Mesothelial cell of epicardium (in vitro differentiated cells): ENCODE measurements around the gene ALDH3B1. TPM values are rescaled to one million over a fixed set of nuclear protein-coding genes. Genes with fewer than 3 reads are reported as not detected.

Experiments
- DNase-seq, 2 experiments: peaks; one replicate each; pipeline ENCODE4 v3.0.0; 2021; ENCODE audit warnings: low spot score in 2 of 2; ENCODE audit not compliant: unreplicated experiment in 2 of 2
- H3K27ac Mint-ChIP-seq: 2 replicates; pipeline ENCODE4 v1.8.0; 2021; ENCODE audit warnings: mixed read lengths
- H3K27me3 Mint-ChIP-seq: 2 replicates; pipeline ENCODE4 v1.8.0; 2021; ENCODE audit warnings: low read depth, mixed read lengths
- H3K36me3 Mint-ChIP-seq: 2 replicates; pipeline ENCODE4 v1.8.0; 2021; ENCODE audit warnings: mixed read lengths
- H3K4me1 Mint-ChIP-seq: 2 replicates; pipeline ENCODE4 v1.8.0; 2021; ENCODE audit warnings: mixed read lengths
- H3K4me3 Mint-ChIP-seq: 2 replicates; pipeline ENCODE4 v1.8.0; 2021; ENCODE audit warnings: mild to moderate bottlenecking, moderate library complexity, mixed read lengths
- H3K9me3 Mint-ChIP-seq: 2 replicates; pipeline ENCODE4 v1.8.0; 2021; ENCODE audit warnings: mixed read lengths
- CTCF ChIP-seq: fragments of 200-600 bp; sonication (generic); IDR thresholded peaks from one replicate; pipeline ENCODE4 v1.5.0; 2021; ENCODE audit warnings: antibody characterized with exemption; ENCODE audit not compliant: unreplicated experiment
- total RNA-seq: library from RNA; stranded (reverse); gene quantifications from 3 replicates; pipeline ENCODE4 v1.2.1, GENCODE V29; 2021

Gene ALDH3B1
- total RNA-seq, 1 donor from 2014 or later: 1.8 TPM

- H3K27ac Mint-ChIP-seq: peak overlapping the region; percentile 79
- no peaks in the 10 kb centered on the region for H3K36me3 Mint-ChIP-seq
- no peak for TF ChIP-seq CTCF
- peaks cover 45% of the 10 kb centered on the region for H3K4me1 Mint-ChIP-seq
- H3K4me3 Mint-ChIP-seq: no peak overlapping the region
- DNase-seq: no peak
- no peaks in the 10 kb centered on the region for H3K9me3 Mint-ChIP-seq
- H3K27me3 Mint-ChIP-seq: no peaks in the 10 kb centered on the region
Measured at GRCh38 chr11:68011051-68011943, 1.2 kb downstream of the ALDH3B1 start.

GRCh38 chr11:68012044-68012842 lies 2.1 kb downstream of the ALDH3B1 start:
- TF ChIP-seq CTCF: no peak
- Mint-ChIP-seq H3K36me3 (no peaks in the 10 kb centered on the region), H3K9me3 (no peaks in the 10 kb centered on the region), H3K27me3 (no peaks in the 10 kb centered on the region), H3K4me1 (peaks cover 50% of the 10 kb centered on the region), H3K27ac (peak overlapping the region; percentile 98), H3K4me3 (no peak overlapping the region)
- DNase-seq: no peak

GRCh38 chr11:68012843-68013610 lies 2.9 kb downstream of the ALDH3B1 start:
- no peak for TF ChIP-seq CTCF
- DNase-seq: peak in 1 of 2 experiments; percentile 69
- peak overlapping the region; percentile 98 for H3K27ac Mint-ChIP-seq
- no peaks in the 10 kb centered on the region for H3K9me3 Mint-ChIP-seq
- H3K4me1 Mint-ChIP-seq: peaks cover 53% of the 10 kb centered on the region
- H3K4me3 Mint-ChIP-seq: peak overlapping the region; percentile 28
- H3K36me3 Mint-ChIP-seq: no peaks in the 10 kb centered on the region
- no peaks in the 10 kb centered on the region for H3K27me3 Mint-ChIP-seq

- Mint-ChIP-seq H3K4me1 (peaks cover 55% of the 10 kb centered on the region), H3K27ac (peak overlapping the region; percentile 98), H3K9me3 (no peaks in the 10 kb centered on the region), H3K27me3 (no peaks in the 10 kb centered on the region), H3K36me3 (no peaks in the 10 kb centered on the region), H3K4me3 (no peak overlapping the region)
- DNase-seq: no peak
- TF ChIP-seq CTCF: no peak
Measured at GRCh38 chr11:68013611-68014156, 3.6 kb downstream of the ALDH3B1 start.
